Ecto neural progenitor cell (in vitro differentiated cells): Measurements from ENCODE around the gene DPYD.

Experiments
- DNase-seq: peaks from one replicate; pipeline ENCODE4 v3.0.0-alpha.2; 2018; ENCODE audit warnings: low spot score

Gene DPYD

GRCh38 chr1:97691325-97691724 lies 229.5 kb downstream of the DPYD start:
- DNase-seq: no peak

- no peak for DNase-seq
Measured at GRCh38 chr1:97685360-97685759, 235.5 kb downstream of the DPYD start.

- DNase-seq: no peak
Measured at GRCh38 chr1:97680894-97681293, 239.9 kb downstream of the DPYD start.

GRCh38 chr1:97680470-97680869 lies 240.4 kb downstream of the DPYD start:
- no peak for DNase-seq

- DNase-seq: no peak
Measured at GRCh38 chr1:97677702-97678101, 243.1 kb downstream of the DPYD start.

- no peak for DNase-seq
Measured at GRCh38 chr1:97674517-97674916, 246.3 kb downstream of the DPYD start.

- DNase-seq: no peak
Measured at GRCh38 chr1:97668945-97669344, 251.9 kb downstream of the DPYD start.

GRCh38 chr1:97660431-97661105 lies 260.3 kb downstream of the DPYD start:
- DNase-seq: no peak

- DNase-seq: no peak
Measured at GRCh38 chr1:97654876-97655585, 265.8 kb downstream of the DPYD start.

GRCh38 chr1:97651250-97651649 lies 269.6 kb downstream of the DPYD start:
- no peak for DNase-seq

GRCh38 chr1:97649591-97649990 lies 271.2 kb downstream of the DPYD start:
- no peak for DNase-seq

- DNase-seq: no peak
Measured at GRCh38 chr1:97647776-97648175, 273.1 kb downstream of the DPYD start.

- DNase-seq: no peak
Measured at GRCh38 chr1:97646071-97646470, 274.8 kb downstream of the DPYD start.

GRCh38 chr1:97640677-97641076 lies 280.2 kb downstream of the DPYD start:
- no peak for DNase-seq

- DNase-seq: no peak
Measured at GRCh38 chr1:97636941-97637340, 283.9 kb downstream of the DPYD start.

- DNase-seq: no peak
Measured at GRCh38 chr1:97634758-97635157, 286.1 kb downstream of the DPYD start.

GRCh38 chr1:97632776-97633175 lies 288.1 kb downstream of the DPYD start:
- no peak for DNase-seq

- DNase-seq: no peak
Measured at GRCh38 chr1:97632075-97632474, 288.8 kb downstream of the DPYD start.

GRCh38 chr1:97630948-97631347 lies 289.9 kb downstream of the DPYD start:
- DNase-seq: peak; percentile 47

- no peak for DNase-seq
Measured at GRCh38 chr1:97630281-97630680, 290.6 kb downstream of the DPYD start.

- DNase-seq: no peak
Measured at GRCh38 chr1:97623220-97623619, 297.6 kb downstream of the DPYD start.

GRCh38 chr1:97621955-97622354 lies 298.9 kb downstream of the DPYD start:
- no peak for DNase-seq

- DNase-seq: no peak
Measured at GRCh38 chr1:97619706-97620105, 301.1 kb downstream of the DPYD start.

GRCh38 chr1:97610748-97611147 lies 310.1 kb downstream of the DPYD start:
- DNase-seq: no peak
